ENCODE results near the gene SRCAP. TPM values are rescaled to one million over a fixed set of nuclear protein-coding genes. Genes with fewer than 3 reads are reported as not detected.

The SRCAP gene
- total and polyA plus RNA-seq, 2 of the 8 experiments (the other 6 are each of a cell fraction or from before 2014, with no cell fraction given): 5.5 to 54.3 TPM

DNA sequence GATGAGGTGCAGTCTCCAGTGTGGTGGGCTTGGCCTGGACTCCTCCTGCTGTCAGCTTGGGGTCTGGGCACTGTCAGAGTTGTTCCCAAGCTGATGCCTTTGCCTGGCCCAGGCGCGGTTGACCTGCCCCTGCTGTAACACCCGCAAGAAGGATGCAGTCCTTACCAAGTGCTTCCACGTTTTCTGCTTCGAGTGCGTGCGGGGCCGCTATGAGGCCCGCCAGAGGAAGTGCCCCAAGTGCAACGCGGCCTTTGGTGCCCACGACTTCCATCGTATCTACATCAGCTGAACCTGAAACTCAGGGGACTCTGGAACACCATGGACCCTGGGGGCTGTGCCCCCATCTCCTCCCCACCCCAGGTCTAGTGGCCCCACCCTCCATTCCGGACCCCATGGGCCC lies 74.9 kb downstream of the SRCAP start (continued):
- TF ChIP-seq, protein P1, sequence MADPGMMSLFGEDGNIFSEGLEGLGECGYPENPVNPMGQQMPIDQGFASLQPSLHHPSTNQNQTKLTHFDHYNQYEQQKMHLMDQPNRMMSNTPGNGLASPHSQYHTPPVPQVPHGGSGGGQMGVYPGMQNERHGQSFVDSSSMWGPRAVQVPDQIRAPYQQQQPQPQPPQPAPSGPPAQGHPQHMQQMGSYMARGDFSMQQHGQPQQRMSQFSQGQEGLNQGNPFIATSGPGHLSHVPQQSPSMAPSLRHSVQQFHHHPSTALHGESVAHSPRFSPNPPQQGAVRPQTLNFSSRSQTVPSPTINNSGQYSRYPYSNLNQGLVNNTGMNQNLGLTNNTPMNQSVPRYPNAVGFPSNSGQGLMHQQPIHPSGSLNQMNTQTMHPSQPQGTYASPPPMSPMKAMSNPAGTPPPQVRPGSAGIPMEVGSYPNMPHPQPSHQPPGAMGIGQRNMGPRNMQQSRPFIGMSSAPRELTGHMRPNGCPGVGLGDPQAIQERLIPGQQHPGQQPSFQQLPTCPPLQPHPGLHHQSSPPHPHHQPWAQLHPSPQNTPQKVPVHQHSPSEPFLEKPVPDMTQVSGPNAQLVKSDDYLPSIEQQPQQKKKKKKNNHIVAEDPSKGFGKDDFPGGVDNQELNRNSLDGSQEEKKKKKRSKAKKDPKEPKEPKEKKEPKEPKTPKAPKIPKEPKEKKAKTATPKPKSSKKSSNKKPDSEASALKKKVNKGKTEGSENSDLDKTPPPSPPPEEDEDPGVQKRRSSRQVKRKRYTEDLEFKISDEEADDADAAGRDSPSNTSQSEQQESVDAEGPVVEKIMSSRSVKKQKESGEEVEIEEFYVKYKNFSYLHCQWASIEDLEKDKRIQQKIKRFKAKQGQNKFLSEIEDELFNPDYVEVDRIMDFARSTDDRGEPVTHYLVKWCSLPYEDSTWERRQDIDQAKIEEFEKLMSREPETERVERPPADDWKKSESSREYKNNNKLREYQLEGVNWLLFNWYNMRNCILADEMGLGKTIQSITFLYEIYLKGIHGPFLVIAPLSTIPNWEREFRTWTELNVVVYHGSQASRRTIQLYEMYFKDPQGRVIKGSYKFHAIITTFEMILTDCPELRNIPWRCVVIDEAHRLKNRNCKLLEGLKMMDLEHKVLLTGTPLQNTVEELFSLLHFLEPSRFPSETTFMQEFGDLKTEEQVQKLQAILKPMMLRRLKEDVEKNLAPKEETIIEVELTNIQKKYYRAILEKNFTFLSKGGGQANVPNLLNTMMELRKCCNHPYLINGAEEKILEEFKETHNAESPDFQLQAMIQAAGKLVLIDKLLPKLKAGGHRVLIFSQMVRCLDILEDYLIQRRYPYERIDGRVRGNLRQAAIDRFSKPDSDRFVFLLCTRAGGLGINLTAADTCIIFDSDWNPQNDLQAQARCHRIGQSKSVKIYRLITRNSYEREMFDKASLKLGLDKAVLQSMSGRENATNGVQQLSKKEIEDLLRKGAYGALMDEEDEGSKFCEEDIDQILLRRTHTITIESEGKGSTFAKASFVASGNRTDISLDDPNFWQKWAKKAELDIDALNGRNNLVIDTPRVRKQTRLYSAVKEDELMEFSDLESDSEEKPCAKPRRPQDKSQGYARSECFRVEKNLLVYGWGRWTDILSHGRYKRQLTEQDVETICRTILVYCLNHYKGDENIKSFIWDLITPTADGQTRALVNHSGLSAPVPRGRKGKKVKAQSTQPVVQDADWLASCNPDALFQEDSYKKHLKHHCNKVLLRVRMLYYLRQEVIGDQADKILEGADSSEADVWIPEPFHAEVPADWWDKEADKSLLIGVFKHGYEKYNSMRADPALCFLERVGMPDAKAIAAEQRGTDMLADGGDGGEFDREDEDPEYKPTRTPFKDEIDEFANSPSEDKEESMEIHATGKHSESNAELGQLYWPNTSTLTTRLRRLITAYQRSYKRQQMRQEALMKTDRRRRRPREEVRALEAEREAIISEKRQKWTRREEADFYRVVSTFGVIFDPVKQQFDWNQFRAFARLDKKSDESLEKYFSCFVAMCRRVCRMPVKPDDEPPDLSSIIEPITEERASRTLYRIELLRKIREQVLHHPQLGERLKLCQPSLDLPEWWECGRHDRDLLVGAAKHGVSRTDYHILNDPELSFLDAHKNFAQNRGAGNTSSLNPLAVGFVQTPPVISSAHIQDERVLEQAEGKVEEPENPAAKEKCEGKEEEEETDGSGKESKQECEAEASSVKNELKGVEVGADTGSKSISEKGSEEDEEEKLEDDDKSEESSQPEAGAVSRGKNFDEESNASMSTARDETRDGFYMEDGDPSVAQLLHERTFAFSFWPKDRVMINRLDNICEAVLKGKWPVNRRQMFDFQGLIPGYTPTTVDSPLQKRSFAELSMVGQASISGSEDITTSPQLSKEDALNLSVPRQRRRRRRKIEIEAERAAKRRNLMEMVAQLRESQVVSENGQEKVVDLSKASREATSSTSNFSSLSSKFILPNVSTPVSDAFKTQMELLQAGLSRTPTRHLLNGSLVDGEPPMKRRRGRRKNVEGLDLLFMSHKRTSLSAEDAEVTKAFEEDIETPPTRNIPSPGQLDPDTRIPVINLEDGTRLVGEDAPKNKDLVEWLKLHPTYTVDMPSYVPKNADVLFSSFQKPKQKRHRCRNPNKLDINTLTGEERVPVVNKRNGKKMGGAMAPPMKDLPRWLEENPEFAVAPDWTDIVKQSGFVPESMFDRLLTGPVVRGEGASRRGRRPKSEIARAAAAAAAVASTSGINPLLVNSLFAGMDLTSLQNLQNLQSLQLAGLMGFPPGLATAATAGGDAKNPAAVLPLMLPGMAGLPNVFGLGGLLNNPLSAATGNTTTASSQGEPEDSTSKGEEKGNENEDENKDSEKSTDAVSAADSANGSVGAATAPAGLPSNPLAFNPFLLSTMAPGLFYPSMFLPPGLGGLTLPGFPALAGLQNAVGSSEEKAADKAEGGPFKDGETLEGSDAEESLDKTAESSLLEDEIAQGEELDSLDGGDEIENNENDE (IDR thresholded peaks at IDR 0.05; ENCODE audit: insufficient replicate concordance, low read length): no peak

All from H1 (cell line).